ENCODE results near the gene MDGA2.

DNA sequence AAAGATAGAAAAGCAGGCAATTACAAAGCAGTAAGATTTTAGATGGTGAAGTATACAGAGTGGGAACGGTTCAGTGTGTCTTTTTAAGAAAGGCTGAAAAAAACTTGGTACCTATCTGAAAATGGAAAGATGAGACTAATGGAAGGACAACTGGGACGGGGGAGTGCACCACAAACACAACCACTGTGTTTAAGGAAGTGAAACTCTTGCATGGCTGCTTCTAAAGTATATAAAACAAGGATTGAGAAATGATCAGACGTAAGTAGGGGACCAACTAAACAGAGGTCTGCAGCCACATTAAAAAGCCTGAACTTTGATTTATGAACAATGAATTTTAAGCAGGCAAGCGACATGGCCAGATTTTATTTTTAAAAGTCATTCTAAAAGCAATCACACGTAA lies 328.6 kb downstream of the MDGA2 start:
- TF ChIP-seq, protein P1, sequence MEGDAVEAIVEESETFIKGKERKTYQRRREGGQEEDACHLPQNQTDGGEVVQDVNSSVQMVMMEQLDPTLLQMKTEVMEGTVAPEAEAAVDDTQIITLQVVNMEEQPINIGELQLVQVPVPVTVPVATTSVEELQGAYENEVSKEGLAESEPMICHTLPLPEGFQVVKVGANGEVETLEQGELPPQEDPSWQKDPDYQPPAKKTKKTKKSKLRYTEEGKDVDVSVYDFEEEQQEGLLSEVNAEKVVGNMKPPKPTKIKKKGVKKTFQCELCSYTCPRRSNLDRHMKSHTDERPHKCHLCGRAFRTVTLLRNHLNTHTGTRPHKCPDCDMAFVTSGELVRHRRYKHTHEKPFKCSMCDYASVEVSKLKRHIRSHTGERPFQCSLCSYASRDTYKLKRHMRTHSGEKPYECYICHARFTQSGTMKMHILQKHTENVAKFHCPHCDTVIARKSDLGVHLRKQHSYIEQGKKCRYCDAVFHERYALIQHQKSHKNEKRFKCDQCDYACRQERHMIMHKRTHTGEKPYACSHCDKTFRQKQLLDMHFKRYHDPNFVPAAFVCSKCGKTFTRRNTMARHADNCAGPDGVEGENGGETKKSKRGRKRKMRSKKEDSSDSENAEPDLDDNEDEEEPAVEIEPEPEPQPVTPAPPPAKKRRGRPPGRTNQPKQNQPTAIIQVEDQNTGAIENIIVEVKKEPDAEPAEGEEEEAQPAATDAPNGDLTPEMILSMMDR (IDR thresholded peaks at IDR 0.05), result no peak
- TF ChIP-seq POLR2A (IDR thresholded peaks at IDR 0.05), result no peak
- no peak for TF ChIP-seq POLR2AphosphoS5 (IDR thresholded peaks at IDR 0.05)

Measured in stomach (tissue), 4 donors.